ENCODE results near the gene PIP5K1C.
"Not testable (repeated sequence)": the region's sequence is repeated elsewhere in the genome, so short reads cannot be mapped to it uniquely, and the experiment has no call there.

DNA sequence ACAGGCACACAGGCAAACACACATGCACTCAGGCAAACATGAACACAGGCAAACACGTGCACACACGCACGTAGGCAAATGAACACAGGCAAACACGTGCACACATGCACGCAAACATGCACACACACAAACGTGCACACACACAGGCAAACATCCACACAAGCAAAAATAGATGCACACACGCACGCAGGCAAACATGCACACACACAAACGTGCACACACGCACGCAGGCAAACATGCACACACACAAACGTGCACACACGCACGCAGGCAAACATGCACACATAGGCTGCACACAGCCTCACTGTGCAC lies 33.8 kb downstream of the PIP5K1C start:
- TF ChIP-seq CTCF (IDR thresholded peaks at IDR 0.05; ENCODE audit: insufficient read depth, low read length, poor library complexity, severe bottlenecking); EZH2phosphoT487 (conservative IDR thresholded peaks at IDR 0.05; ENCODE audit: low read length): not testable (repeated sequence)
